GM08714 (cell line): Measurements from ENCODE around the gene PDCD1LG2.

ENCODE experiments used
- H3K4me3 ChIP-seq: fragments of 200-500 bp; sonication (Bioruptor generic); 2 replicates; pipeline ENCODE4 v1.5.1; 2014; ENCODE audit warnings: mild to moderate bottlenecking, low read length, inconsistent platforms
- ZNF274 ChIP-seq: IDR thresholded peaks from 2 replicates; pipeline ENCODE4 v1.6.1; 2012; ENCODE audit warnings: mild to moderate bottlenecking, low read depth, low read length

The PDCD1LG2 gene

DNA sequence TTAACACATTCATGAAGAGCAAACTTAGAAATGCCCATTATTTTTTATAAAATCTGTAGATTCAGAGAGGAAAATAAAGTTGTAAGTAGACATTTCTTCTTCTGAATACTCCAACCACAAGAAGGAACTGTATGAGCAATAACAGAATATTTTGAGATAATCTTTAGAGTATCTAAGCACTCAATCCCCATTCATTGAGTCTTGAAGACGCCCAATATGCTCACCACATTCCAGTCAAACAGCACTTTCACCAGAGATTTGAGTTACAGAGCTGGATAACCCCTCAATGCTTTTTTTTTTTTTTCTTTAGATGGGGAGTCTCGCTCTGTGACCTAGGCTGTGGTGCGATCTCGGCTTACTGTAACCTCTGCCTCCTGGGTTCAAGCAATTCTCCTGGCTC, 103.9 kb downstream of the PDCD1LG2 start:
- no peak overlapping the region for H3K4me3 ChIP-seq
- TF ChIP-seq ZNF274: no peak

DNA sequence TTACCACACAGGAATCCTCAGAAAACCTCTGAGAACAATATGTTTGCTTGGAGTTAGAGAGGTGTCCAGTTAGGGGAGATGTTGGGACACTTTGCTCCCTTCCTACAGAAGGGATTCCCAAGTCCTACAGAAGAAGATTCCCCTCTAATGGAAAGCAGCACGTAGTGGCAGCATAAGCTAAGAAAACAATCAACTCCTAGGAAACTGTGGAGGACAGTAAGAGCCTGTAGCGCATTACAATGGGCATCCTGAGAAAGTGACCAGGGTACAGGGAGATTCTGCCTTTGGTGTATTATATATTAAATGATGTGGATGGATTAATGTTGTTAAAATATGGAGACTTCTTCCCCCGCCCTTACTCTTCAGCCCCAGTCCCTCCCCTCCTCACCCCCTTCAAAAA, 104.7 kb downstream of the PDCD1LG2 start:
- no peak overlapping the region for H3K4me3 ChIP-seq
- TF ChIP-seq ZNF274: no peak

DNA sequence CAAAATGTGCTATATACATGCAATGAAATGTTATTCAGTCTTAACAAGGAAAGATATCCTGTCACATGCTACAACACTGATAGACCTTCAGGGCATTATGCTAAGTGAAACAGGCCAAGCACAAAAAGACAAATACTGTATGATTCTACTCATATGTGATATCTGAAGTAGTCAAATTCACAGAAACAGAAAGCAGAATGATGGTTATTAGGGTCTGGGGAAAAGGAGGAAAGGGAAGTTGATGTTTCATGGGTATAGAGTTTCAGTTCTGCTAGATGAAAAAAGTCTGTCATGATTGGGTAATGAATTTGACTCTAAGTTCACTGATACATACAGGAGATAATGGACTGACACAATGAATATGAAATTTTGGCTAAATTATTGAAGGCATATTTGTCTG, 107.4 kb downstream of the PDCD1LG2 start:
- TF ChIP-seq ZNF274: no peak

DNA sequence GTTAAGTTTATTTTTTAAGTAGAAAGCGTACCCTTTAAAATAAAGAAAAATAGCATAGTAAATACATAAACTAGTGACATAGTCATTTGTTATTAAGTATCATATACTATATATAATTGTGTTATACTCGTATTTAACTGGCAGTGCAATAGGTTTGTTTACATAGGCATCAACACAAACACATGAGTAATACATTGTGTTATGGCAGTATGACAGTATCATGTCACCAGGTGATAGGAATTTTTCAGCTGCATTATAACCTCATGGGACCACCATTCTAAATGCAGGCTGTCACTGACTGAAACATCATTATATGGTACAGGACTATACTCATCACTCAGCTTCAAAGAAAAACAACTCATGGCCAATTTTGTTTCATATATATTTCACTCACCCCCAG, 110.2 kb downstream of the PDCD1LG2 start:
- no peak overlapping the region for H3K4me3 ChIP-seq
- no peak for TF ChIP-seq ZNF274

More for the DNA sequence above, 107.4 kb downstream of the PDCD1LG2 start:
- H3K4me3 ChIP-seq: no peak overlapping the region
